ENCODE measurements around the gene DISP3.
"Not testable (repeated sequence)": the region's sequence is repeated elsewhere in the genome, so short reads cannot be mapped to it uniquely, and the experiment has no call there.

Gene DISP3

GRCh38 chr1:11580049-11580448 lies 101.1 kb downstream of the DISP3 start:
- DNase-seq = not testable (repeated sequence)

GRCh38 chr1:11581445-11581991 lies 102.6 kb downstream of the DISP3 start:
- no peak for DNase-seq

- DNase-seq = no peak
Observed at GRCh38 chr1:11585389-11585788, 106.4 kb downstream of the DISP3 start.
